Erythroblast (primary cell): Measurements from ENCODE around the gene PLA2R1.

Source experiments
- GATA1 ChIP-seq: IDR thresholded peaks from 2 replicates; pipeline ENCODE4 v1.6.1; 2011; ENCODE audit warnings: low read depth, mild to moderate bottlenecking, control low read depth, low read length, moderate library complexity
- POLR2A ChIP-seq: IDR thresholded peaks from 2 replicates; pipeline ENCODE4 v1.6.1; 2011; ENCODE audit warnings: mild to moderate bottlenecking, low read length

DNA sequence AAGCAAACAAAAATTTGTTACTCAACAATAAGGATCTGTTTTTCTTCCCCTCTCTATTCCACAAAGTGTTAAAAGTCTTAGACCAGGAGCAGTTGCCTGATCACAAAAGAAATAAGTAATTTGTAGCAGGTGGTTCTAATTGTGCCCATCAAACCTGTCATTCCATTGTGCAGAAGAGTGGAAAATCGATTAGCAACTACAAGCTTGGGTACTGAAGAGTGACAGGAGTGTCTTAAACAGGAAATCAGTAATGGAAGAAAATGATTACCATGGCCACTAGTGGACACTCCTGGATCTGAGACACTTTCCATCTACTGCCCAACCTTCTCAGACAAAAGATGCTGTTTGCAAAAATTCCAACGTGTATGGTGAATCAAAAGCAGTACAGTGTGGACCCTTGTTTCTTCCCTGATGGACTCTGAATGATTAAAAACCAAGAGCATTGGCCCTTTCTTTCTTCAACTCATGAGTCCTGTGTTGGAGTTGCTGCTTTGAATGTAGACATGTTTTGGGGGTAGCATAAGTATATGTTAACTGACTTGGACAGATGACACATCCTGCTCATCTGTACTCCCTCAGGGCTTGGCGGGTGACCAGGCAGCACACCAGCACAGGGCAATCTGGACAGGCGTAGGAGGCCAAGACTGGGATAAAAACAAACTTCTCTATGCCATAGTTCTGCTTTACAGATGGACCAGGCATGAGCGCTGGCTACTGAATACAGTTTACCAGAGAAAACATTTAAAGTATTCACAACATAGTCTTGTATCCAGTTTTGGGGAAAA lies 51.9 kb downstream of the PLA2R1 start:
- TF ChIP-seq POLR2A (no peak), GATA1 (no peak)
